Measurements from ENCODE around the gene ARRB2. TPM values are rescaled to one million over a fixed set of nuclear protein-coding genes. Genes with fewer than 3 reads are reported as not detected.

The ARRB2 gene
- total RNA-seq, 1 experiment from 2014 or later: 75.3 TPM

DNA sequence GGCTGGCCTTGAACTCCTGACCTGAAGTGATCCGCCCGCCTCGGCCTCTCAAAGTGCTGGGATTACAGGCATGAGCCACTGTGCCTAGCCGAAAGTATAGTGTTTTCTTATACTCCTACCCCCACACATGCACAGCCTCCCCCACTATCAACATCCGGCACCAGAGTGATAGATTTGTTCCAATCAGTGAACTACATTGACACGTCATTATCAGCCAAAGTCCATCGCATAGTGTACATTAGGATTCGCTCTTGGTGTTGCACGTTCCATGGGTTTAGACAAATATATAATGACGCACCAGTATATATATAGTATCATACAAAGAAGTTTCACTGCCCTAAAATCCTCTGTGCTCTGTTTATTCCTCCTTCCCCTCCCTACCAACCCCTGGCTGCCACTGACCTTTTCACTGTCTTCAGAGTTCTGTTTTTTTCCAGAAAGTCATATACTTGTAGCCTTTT lies 49.4 kb downstream of the ARRB2 start:
- TF ChIP-seq, protein P1, sequence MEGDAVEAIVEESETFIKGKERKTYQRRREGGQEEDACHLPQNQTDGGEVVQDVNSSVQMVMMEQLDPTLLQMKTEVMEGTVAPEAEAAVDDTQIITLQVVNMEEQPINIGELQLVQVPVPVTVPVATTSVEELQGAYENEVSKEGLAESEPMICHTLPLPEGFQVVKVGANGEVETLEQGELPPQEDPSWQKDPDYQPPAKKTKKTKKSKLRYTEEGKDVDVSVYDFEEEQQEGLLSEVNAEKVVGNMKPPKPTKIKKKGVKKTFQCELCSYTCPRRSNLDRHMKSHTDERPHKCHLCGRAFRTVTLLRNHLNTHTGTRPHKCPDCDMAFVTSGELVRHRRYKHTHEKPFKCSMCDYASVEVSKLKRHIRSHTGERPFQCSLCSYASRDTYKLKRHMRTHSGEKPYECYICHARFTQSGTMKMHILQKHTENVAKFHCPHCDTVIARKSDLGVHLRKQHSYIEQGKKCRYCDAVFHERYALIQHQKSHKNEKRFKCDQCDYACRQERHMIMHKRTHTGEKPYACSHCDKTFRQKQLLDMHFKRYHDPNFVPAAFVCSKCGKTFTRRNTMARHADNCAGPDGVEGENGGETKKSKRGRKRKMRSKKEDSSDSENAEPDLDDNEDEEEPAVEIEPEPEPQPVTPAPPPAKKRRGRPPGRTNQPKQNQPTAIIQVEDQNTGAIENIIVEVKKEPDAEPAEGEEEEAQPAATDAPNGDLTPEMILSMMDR (conservative IDR thresholded peaks at IDR 0.05): no peak
- DNase-seq: no peak
- Histone ChIP-seq H2BK120ac (ENCODE audit: low read depth, low read length, poor library complexity, severe bottlenecking) (no peak overlapping the region), H2AFZ (ENCODE audit: low read length) (no peak overlapping the region), H3K4me1 (ENCODE audit: insufficient read depth, low read length) (no peaks in the 10 kb centered on the region), H4K5ac (ENCODE audit: insufficient read length, low read depth, low read length) (no peak overlapping the region), H2BK20ac (ENCODE audit: low read depth, low read length, poor library complexity, severe bottlenecking) (no peak overlapping the region), H3K4ac (ENCODE audit: low read depth, low read length) (no peak overlapping the region), H3T11ph (ENCODE audit: low read length) (no peak overlapping the region), H3K9ac (ENCODE audit: extremely low read depth, insufficient read length, low read length) (no peak overlapping the region), H3K27ac (ENCODE audit: insufficient read length, low read depth, low read length) (no peak overlapping the region), H3K14ac (ENCODE audit: insufficient read depth, low read length) (no peak overlapping the region), H2BK12ac (ENCODE audit: insufficient read length, low read depth, low read length) (no peak overlapping the region), H2AK5ac (ENCODE audit: insufficient read length, low read length) (no peak overlapping the region), H3K79me1 (ENCODE audit: insufficient read depth, low read depth, low read length, poor library complexity, severe bottlenecking) (no peaks in the 10 kb centered on the region), H4K91ac (ENCODE audit: insufficient read length, low read depth, low read length) (no peak overlapping the region), H2BK5ac (ENCODE audit: insufficient read length, low read length) (no peak overlapping the region), H3K27me3 (ENCODE audit: insufficient read depth, low read length) (no peaks in the 10 kb centered on the region), H3K18ac (ENCODE audit: insufficient read length, low read depth, low read length) (no peak overlapping the region), H3K56ac (ENCODE audit: insufficient read length, low read depth, low read length) (no peak overlapping the region), H3K79me2 (ENCODE audit: insufficient read depth, low read length) (no peaks in the 10 kb centered on the region), H3K4me2 (ENCODE audit: insufficient read depth, insufficient read length, low read length) (no peak overlapping the region), H3K23me2 (ENCODE audit: insufficient read length, low read depth, low read length, poor library complexity, severe bottlenecking) (no peaks in the 10 kb centered on the region), H4K8ac (replicated peaks; ENCODE audit: insufficient read length, low read depth, low read length) (no peak overlapping the region), H2BK15ac (ENCODE audit: low read depth, low read length) (no peak overlapping the region), H4K20me1 (ENCODE audit: control insufficient read depth, insufficient read depth, insufficient read length) (no peaks in the 10 kb centered on the region), H3K23ac (ENCODE audit: insufficient read length, low read depth, low read length) (no peak overlapping the region), H3K9me3 (ENCODE audit: control insufficient read depth, low read depth, low read length) (no peaks in the 10 kb centered on the region)
- Mint-ChIP-seq H3K4me3 (no peak overlapping the region), H3K27ac (no peak overlapping the region; a peak in 1 of 7 replicates), H3K4me1 (no peaks in the 10 kb centered on the region), H3K9me3 (no peaks in the 10 kb centered on the region), H3K36me3 (ENCODE audit: insufficient read depth in 1 of 3, low read depth in 3 of 3) (no peaks in the 10 kb centered on the region), H3K27me3 (ENCODE audit: low read depth) (peaks cover 11% of the 10 kb centered on the region)
- WGBS (ENCODE audit: extremely low coverage, insufficient read length, low lambda C conversion rate): no CpG with 5 or more reads among the region's 10 CpGs
